ENCODE measurements around the gene CGNL1.

- no peak for TF ChIP-seq POLR2AphosphoS5 (IDR thresholded peaks at IDR 0.05)
- TF ChIP-seq CTCF (IDR thresholded peaks at IDR 0.05): no peak
Observed at GRCh38 chr15:57596301-57596855, 220.1 kb downstream of the CGNL1 start.
